GM19099 (cell line): ENCODE measurements around the gene ASTL.

Experiments
- POLR2A ChIP-seq: IDR thresholded peaks from 3 replicates; pipeline ENCODE4 v1.6.1; 2011; ENCODE audit warnings: low read depth; ENCODE audit not compliant: insufficient read length; ENCODE audit errors: extremely low read depth

The ASTL gene

DNA sequence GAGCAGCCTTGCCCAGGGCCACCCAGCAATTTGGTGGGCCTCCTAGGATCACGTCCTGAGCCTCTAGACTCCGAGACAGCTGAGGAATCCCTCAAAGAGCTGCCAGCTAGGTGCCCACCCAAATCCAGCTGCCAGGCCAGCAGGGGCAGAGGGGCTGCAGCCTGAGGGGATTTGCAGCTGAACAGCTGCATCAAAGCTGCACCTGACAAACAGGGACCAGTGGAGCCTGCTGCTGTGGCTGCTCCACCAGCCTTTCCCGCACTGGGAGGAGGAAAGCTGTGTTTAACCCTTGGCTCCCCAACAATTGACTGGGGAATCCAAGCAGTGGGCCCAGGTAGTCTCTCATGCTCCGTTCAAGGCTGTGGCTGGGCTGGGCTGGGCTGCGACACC, 30.2 kb downstream of the ASTL start:
- TF ChIP-seq POLR2A, result no peak

DNA sequence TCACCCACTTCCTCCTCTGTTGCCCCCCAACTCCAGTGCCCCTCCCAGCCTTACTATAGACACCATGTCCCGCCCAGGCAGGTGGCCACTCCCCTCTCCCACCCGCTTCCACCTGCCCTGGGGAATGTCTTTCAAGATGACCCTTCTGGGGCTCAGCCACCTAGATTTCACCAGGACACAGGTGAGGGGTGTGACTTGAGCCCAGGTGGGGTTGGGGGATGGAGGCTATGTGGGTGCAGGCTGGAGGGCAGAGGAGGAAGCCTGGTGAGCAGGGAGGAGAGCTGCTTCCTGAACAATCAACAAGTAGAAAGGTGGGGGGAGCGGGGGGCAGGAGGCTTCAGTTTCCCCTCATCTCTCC, 30.6 kb downstream of the ASTL start:
- no peak for TF ChIP-seq POLR2A

DNA sequence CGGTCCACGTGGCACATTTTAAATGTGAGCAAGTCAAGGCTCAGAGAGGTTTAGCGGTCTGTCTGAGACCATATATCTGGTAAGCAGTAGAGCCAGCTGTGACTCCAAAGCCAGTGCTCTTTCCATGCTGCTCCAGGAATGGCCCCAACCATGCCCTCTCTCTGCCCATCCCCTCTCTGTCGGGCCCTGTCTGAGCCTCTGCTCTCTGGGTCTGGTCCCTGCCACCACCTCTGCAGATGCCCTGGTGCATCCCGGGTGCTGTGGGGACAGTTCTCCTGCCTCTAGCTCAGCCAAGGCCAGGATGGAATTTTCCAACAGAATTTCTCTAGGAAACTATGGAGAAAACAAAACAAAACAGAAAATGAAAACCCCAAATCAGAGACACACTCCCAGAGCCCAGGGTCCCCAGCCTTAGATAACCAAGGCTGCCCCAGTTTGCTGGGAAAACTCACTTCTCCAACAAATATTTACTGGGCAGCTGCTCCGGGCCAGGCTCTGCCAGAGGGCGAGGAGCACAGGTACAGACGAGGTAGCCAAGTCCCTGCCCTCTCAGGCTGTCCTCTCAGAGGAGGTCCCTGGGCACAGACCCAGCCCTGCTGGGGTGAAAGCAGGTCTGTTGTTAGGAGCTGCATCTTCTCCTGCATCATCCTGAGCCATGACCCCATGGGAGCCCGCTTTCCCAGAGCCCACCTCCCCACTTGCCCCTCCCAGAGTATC, 31.2 kb downstream of the ASTL start:
- no peak for TF ChIP-seq POLR2A

DNA sequence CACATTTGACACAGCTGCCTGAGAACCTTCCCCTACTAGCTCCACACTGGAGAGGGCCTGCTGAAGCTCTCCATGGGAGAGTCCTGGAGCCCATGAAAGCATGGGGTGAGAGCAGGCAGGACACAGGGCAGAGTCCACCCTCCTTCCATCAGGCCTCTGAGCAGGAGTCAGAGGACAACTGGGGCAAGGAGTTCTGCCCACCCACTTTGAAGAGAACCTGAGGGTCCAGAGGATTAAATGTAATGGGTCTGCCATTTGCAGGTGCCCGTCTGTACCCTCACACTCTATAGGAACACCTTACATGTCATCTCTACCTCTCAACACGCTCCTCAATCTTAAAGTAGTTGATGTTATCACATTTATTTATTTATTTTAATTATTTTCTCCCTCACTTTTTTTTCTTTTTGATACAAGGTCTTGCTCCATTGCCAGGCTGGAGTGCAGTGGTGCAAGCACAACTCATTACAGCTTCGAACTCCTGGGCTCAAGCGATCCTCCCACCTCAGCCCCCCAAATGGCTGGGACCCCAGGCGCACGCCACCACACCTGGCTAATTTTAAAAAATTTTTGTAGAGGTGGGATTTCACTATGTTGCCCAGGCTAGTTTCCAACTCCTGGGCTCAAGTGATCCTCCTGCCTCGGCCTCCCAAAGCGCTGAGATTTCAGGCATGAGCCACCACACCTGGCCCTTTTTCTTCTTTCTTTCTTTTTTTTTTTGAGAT, 32.1 kb downstream of the ASTL start:
- no peak for TF ChIP-seq POLR2A

DNA sequence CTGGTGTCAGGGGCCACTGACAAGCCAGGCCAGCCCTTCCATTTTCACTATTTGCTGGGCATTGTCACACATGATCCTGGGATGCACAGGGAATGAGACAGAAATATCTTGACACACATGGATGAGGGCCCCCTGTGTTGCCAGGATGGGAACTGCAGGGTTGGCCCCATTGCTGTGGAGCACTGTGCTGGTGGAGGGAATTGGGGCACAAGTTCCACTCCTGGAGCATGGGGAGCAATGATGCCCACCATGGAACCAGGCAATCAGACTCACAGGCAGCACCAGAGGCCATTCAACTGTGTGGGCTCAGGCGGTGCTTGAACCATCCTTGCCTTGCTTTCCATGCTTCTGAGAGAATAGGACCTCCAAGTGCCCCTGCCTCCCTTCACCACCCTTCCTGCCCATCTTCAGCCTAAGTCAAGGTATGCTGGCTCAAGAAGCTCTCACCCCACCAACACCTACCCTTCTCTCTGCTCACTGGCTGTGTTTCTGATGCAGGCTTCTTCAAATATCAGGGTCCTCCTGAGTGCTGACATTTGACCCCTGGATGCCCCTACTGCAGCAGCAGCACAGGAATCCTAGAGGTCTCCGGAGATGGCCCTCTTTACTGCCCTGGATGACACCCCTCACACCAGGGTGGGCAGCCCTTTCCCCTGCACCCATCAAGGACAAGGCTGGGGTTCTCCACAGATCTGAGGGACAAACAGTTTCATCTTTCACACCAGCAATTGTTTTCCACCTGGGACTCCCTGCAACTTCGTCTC, 33.0 kb downstream of the ASTL start:
- no peak for TF ChIP-seq POLR2A

DNA sequence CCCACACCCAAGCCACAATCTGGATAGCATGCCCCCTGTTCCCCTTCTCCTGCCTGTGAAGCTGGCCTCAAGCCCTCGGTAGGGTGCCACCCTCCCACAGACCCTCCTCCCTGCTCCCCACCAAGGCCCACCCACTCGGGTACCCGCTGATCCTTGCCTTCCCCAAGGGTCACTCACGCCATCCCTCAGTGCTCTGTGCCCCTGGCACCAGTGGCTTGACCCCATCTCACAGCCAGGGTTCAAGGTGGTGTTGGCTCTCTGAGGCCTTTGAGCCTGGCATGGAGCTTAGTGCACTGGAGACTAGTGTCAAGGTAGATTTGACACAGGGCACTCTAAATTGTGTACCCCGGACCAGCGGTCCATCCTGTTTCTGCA, 33.8 kb downstream of the ASTL start:
- TF ChIP-seq POLR2A, result no peak

DNA sequence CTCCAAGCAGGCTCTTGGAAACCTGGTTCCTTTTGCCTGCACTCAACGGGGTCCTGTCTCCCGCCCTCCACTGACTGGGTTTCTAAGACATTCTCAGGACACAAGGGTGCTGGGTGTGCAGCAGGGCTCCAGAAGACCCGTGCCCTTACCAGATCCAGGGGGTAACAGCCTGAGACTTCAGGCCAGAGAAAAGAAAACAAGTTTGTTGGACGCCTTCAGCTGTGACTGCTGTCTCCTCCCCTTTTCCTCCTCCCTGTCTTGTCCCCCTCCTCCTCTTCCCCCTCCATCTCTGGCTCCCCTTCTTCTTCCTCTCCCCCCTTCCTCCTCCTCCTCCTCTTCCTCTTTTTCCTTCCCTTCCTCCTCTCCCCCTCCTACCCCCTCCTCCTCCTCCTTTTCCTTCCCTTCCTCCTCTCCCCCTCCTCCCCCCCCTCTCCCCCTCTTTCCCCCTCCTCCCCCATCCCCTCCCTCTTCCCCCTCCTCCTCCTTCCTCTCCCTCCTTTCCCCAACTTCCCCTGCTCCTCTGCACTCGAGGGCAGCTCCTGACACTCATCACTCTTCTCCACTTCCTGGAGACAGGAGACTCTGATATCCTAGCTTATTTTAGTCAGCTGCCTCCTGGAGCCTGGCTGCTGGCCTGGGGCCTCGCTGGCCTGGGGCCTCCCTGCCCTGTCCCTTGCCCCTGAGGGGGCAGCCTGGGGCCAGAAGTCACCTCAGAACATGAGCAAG, 34.4 kb downstream of the ASTL start:
- no peak for TF ChIP-seq POLR2A

DNA sequence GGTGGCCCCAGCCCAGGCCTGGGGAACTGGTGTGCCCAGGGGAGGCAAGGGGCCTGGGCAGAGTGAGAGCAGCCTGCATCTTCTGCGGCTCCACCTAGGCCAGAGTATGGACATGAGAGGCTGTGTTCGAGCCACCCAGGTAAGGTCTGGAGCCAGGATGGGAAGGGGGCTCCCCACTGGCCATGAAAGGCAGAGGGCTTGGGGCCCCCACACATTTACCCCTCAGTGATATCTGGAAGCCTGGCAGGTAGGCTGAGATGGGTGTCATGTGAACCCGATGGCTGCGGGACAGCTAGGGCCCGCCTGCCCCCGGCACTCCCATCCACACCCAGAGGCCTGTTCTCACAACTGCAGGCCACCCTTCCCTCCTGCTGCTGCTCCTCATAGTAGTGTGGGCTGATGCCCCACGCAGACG, 35.1 kb downstream of the ASTL start:
- no peak for TF ChIP-seq POLR2A

DNA sequence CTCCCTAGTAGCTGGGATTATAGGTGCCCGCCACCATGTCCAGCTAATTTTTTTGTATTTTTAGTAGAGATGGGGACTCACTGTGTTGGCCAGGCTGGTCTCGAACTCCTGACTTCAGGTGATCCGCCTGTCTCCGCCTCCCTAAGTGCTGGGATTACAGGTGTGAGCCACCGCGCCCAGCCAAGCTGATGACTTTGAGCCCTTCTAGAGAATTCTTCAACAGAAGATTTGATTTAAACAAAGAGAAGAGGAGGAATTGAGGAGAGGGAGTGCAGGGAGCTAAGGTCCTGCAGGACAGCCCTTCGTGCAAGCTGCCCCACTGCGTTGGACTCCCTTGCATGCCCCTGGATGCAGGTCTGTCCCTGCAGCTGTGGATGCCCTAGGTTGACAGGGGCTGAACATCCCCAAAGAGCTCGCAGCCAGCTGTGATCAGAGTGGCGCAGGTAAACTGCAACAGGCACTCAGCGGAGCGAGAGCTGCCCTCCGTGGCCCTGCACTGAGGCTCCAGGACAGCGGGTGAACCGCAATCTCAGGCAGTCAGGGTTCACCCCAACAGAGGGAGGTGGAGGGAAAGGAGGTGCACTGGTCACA, 35.6 kb downstream of the ASTL start:
- TF ChIP-seq POLR2A, result no peak

DNA sequence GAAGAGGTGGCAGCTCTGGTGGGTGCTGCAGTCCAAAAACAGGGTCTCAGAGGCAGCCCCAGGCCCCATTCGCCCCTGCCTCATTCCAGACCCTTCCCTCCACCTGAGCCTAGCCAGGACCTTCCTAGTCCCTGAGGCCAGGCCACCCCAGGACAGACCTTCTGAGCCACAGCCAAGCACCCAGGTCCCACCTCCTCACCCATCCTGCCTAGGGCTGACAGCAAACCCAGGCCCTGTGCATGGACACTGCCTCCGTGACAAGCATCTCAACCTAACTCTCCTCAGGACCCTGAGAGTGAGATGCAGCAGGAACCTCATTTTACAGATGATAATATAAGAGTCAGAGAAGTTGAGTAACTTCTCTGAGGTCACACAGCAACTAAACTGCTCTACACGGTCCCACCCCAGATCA, 37.4 kb downstream of the ASTL start:
- no peak for TF ChIP-seq POLR2A

DNA sequence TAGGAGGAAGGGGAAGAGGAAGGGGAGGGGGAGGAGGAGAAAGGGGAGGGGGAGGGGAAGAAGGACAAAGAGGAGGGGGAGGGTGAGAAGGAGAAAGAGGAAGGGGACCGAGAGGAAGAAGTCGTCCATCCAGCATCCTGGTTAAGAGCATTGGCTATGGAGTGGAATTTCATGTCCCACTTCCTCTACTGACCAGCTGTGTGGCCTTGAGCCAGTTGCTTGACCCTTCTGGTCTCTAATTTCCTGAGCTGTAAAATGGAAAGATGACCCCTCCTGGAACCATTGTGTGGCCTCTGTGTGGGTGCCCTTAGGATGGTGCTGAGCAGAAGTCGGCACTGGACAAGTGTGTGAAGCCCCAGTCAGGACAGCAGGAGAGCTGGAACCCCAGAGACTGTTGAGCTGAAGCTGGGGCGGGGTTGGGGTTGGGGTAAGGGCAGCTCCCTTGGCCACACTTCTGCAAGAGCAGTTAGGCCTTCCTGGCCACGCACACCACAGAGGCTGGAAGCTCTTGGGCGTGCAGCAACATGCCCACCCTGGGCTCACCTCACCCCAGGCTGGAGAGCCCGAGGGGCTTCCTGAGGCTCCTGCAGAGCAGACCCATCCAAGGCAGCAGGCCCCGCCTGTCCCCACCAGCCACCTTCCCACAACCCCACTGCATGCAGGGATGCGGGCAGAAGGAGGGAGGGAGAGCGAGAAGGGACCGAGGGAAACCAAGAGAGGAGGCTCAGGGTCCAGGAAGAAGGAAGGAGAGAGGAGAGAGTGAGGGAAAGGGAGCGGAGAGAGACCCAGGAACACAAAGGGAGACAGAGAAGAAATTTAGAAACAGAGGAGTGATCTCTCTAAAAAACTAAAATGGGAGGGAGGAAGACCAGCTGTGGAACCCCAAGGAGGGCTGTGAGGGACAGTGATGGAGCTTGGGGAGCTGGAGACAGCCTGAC, 38.2 kb downstream of the ASTL start:
- no peak for TF ChIP-seq POLR2A

DNA sequence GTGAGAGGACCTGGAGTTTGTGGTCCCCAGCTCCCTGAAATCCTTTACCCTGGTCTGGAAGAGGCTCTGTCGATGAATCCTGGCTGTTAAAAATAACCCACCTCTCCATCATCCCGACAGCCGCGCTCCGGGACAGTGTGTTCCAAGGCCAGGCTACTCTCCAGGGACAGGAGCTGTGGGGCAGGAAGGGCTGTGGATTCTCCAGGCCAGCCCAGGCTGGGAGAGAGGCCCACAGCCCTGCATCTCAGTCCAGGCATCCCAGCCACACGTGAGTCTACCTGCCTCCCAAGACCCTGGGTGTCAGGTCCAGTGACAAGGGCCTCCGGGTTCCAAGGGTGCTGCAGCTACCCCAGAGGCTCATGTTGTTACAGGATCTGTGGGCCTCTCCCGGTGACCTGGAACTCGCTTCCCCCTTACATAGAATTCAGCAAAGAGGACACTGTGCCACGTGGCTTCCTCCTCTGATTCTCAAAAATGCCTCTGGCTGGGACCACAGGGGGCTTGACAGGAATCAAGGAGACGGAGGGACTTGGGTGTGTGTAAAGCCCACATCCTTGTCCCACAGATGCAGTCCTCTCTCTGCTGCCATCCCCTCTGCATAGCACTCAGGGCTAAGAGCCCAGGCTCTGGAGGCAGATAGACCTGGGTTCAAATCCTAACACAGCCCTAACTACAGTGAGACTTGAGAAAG, 39.3 kb downstream of the ASTL start:
- TF ChIP-seq POLR2A, result no peak

DNA sequence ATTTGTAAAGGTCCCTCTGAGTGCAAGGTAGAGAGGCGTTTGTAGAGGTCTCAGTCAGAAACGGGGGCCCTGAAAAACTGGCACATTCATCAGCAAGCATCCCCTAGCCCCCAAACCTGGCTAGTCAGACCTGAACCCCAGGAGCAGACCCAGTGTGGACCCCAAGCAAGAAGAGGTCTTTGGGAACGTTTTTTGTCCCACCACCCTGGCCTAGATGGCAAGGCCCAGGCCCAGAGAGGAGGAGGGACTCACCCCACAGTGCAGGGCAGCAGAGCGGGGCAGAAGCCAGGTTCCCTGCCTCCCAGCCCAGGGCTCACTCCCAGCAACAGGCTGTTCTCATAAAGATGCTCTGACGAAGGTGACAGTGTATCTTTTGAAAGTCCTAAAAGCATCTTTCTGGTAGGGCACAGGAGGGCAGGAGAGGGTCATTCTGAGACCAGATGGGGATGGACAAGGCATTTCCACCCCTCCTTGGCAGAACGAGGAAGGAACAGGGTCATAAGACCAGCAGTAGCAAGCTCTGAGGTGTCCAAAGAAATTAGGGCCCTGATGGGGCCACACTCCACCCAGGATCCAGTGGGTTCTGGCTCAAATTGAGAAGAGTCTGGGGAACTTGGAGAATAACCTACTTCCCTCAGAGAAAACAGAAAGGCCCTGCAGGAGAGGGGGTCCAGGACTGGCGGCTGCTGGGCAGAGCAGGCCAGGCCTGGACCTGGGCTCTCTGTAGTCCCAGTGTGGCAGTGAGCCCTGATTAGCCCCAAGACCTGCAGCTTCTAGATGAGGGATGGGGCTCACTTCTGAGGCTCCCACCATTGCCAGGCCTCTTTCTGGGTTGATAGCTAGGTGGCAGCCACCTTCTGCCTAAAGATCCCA, 40.1 kb downstream of the ASTL start:
- TF ChIP-seq POLR2A, result no peak

DNA sequence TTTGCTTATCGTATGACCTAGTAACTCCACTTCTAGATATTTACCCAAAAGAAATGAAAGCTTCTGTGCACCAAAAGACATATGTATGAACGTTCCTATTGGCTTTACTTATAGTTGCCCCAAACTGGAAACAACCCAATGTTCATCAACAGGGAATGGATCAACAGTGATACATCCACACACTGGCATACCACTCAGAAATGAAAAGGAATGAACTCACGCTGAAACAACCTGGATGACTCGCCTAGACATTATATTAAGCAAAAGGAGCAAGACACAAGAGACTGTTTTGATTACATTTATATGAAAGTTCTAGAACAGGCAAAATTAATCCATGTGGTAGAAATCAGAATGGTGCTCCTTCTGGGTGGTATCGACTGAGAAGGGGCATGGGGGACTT, 40.9 kb downstream of the ASTL start:
- TF ChIP-seq POLR2A, result no peak
